Measurements from ENCODE around the gene TGM3.
"Not testable (repeated sequence)": the region's sequence is repeated elsewhere in the genome, so short reads cannot be mapped to it uniquely, and the experiment has no call there.

The TGM3 gene

GRCh38 chr20:2295886-2296515, at the start of gene TGM3:
TGM3 (plus strand) TSS chr20:2296001; CDS start chr20:2296064, 63 bp downstream.
- DNase-seq: no peak

GRCh38 chr20:2246069-2246491, 49.7 kb upstream of the TGM3 start:
- DNase-seq: no peak

GRCh38 chr20:2248837-2249236, 47.0 kb upstream of the TGM3 start:
- no peak for DNase-seq

- DNase-seq: no peak
Observed at GRCh38 chr20:2249935-2250334, 45.9 kb upstream of the TGM3 start.

GRCh38 chr20:2252419-2252997, 43.3 kb upstream of the TGM3 start:
- no peak for DNase-seq

GRCh38 chr20:2253256-2253655, 42.5 kb upstream of the TGM3 start:
- no peak for DNase-seq

- no peak for DNase-seq
Observed at GRCh38 chr20:2254333-2254732, 41.5 kb upstream of the TGM3 start.

GRCh38 chr20:2255926-2256531, 39.8 kb upstream of the TGM3 start:
- DNase-seq: no peak

GRCh38 chr20:2259731-2260130, 36.1 kb upstream of the TGM3 start:
- no peak for DNase-seq

GRCh38 chr20:2260250-2260649, 35.6 kb upstream of the TGM3 start:
- no peak for DNase-seq

- peak; percentile 25 for DNase-seq
Observed at GRCh38 chr20:2261046-2261485, 34.7 kb upstream of the TGM3 start.

GRCh38 chr20:2261629-2262028, 34.2 kb upstream of the TGM3 start:
- no peak for DNase-seq

GRCh38 chr20:2264118-2264517, 31.7 kb upstream of the TGM3 start:
- no peak for DNase-seq

- DNase-seq: not testable (repeated sequence)
Observed at GRCh38 chr20:2264621-2265374, 31.0 kb upstream of the TGM3 start.

- DNase-seq: no peak
Observed at GRCh38 chr20:2273634-2274302, 22.0 kb upstream of the TGM3 start.

- no peak for DNase-seq
Observed at GRCh38 chr20:2276015-2276414, 19.8 kb upstream of the TGM3 start.

GRCh38 chr20:2279253-2279779, 16.5 kb upstream of the TGM3 start:
- DNase-seq: no peak

GRCh38 chr20:2280082-2280481, 15.7 kb upstream of the TGM3 start:
- no peak for DNase-seq

GRCh38 chr20:2281563-2281962, 14.2 kb upstream of the TGM3 start:
- DNase-seq: no peak

- no peak for DNase-seq
Observed at GRCh38 chr20:2282181-2282580, 13.6 kb upstream of the TGM3 start.

- DNase-seq: no peak
Observed at GRCh38 chr20:2283706-2284423, 11.9 kb upstream of the TGM3 start.

GRCh38 chr20:2285193-2285592, 10.6 kb upstream of the TGM3 start:
- no peak for DNase-seq
